NCI-H1092 (cell line): ENCODE results near the gene RNF167.

ENCODE experiments used
- DNase-seq: peaks from one replicate; lab custom pipeline; 2025; lab: John Stamatoyannopoulos, UW

RNF167 gene

GRCh38 chr17:4939796-4940554, at the start of gene RNF167, which contains the start of gene SLC25A11:
Gene RNF167, plus strand, starts transcription at chr17:4940268. Its CDS starts 642 bp downstream, at chr17:4940910.
Gene SLC25A11, minus strand, starts transcription at chr17:4940046. Its CDS starts 136 bp downstream, at chr17:4939910.
- peak; percentile 97 for DNase-seq

DNA sequence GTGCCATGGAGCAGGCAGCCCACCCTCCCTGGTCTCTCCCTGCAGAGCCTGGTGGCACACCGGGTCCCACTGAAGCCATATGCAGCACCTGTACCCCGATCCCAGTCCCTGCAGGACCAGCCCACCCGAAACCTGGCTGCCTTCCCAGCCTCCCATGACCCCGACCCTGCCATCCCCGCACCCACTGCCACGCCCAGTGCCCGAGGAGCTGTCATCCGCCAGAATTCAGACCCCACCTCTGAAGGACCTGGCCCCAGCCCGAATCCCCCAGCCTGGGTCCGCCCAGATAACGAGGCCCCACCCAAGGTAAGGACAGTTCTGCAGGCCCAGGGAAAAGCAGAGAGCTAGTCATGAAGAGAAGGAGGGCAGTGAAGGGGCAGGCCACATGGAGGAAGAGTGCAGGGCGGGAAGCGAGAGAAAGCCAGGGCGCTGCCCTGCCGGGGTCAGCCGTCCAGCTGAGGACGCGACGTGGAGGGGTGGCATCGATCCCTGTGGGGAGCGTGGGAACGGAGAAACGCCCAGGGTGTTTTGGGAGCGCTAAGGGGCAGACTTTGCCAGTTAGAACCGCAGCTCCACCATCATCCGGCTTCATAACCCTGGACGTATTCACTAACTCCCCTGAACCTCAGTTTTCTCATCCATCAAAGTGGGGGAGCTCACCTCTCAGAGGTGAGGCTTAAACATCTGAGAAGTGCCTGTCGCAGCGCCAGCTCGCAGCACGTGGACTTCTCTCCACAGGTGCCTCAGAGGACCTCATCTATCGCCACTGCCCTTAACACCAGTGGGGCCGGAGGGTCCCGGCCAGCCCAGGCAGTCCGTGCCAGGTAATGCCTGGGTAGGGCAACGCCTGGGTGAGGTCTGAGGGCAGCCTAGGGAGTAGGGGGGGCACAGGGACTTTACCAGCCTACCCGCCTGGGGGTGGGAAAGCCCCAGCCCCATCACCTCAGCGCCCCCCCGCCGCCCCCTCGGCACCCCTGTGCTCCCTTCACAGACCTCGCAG, 48.4 kb upstream of the RNF167 start:
- no peak for DNase-seq

DNA sequence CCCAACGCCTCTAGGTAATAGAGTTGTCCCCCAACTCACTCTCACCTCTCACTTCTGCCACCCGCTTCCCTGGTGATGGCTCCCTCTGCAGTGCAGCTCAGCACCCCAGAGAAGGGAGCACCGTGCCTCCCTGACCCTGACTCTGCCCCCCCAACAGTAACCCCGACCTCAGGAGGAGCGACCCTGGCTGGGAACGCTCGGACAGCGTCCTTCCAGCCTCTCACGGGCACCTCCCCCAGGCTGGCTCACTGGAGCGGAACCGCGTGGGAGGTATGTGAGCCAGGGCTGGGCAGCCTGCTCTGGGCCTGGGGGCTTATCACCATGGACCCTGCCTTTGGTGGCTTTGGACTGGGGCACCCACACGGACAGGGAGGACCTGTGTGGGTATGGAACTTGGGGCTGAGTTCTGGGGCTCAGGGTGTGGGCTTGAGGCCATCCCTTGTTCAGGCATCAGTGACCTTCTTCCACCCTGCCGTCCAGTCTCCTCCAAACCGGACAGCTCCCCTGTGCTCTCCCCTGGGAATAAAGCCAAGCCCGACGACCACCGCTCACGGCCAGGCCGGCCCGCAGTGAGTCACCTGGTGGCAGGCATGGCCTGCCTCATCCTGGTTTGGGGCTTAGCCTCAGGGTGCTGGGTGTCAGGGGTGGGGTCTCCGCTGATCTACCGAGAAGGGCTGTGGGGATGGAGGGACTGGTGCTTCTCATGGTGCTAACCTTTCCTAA, 47.4 kb upstream of the RNF167 start:
- DNase-seq, result no peak

DNA sequence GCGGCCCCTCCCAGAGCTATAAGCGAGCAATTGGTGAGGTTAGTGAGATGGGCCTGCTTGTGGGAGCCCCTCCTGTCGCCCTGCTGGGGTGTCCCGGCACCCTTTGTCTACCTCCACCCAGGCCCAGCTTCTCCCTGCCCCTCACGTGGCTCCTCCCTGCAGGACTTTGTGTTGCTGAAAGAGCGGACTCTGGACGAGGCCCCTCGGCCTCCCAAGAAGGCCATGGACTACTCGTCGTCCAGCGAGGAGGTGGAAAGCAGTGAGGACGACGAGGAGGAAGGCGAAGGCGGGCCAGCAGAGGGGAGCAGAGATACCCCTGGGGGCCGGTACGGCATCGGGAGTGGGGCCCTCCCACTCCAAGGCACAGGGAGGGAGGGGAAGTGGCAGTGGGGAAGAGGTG, 46.8 kb upstream of the RNF167 start:
- no peak for DNase-seq

DNA sequence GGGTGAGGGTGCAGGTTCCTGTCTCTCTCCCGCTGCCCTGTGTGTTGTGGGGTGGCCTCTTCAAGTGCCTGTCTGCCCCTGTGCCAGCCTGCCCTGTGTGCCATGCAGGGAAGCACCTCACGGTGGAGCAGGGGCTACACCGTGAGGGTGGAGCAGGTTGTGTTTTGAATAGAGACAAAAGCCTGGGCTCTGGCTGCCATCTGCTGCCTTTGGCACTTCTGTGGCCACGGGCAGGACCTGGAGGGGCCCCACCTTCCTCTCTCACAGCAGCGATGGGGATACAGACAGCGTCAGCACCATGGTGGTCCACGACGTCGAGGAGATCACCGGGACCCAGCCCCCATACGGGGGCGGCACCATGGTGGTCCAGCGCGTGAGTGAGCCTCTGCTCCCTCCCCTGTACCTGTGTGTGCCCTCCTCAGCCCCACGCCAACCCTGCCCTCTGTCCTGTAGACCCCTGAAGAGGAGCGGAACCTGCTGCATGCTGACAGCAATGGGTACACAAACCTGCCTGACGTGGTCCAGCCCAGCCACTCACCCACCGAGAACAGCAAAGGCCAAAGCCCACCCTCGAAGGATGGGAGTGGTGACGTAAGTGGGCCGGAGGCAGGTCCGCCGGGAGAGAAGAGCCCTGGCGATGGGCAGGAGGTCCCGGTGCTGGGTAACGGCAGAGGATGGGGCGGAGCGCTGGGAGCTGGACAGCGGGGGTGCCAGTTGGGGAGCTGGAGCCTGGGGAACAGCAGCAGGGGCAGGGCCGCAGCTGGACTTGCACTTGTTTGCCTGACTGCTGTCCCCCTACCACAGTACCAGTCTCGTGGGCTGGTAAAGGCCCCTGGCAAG, 46.1 kb upstream of the RNF167 start:
- no peak for DNase-seq

DNA sequence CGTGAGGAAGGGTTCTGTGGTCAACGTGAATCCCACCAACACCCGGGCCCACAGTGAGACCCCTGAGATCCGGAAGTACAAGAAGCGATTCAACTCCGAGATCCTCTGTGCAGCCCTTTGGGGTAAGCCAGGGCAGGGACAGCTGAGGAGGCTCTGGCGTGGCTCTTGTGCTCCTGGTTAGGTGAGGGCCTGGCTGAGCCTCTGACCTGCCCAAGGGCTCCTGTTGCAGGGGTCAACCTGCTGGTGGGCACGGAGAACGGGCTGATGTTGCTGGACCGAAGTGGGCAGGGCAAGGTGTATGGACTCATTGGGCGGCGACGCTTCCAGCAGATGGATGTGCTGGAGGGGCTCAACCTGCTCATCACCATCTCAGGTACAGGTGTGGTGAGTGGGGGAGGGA, 44.9 kb upstream of the RNF167 start:
- DNase-seq, result no peak

GRCh38 chr17:4895657-4896331, 44.3 kb upstream of the RNF167 start:
- DNase-seq, result no peak

DNA sequence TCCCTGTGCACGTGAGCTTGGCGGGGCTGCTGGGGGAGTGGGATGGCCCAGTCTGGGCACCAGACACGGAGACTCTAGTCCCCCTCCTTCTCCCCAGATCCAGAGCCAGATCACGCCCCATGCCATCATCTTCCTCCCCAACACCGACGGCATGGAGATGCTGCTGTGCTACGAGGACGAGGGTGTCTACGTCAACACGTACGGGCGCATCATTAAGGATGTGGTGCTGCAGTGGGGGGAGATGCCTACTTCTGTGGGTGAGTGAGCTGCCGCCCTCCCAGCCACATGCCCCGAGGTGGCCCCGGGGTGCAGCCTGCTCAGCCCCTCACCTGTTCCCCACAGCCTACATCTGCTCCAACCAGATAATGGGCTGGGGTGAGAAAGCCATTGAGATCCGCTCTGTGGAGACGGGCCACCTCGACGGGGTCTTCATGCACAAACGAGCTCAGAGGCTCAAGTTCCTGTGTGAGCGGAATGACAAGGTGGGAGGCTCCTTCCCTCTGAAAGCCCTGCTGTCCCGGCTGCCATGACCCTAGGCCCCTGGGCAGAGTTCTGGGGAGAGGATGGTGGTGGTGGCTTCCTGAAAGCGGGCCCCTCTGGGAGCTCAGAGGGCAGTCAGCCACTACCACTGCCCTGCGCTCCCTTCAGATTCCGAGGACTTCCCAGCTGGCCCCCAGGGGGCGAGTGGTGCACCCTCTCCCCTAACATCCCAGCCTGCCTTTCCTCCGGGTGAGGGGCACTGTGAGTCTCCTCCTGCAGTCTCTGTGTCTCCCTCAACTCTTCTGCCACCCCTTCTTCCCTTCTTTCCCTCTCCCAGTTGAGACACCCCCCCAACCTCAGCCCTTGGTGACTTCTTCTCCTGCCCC, 43.5 kb upstream of the RNF167 start:
- no peak for DNase-seq

GRCh38 chr17:4897198-4897687, 42.8 kb upstream of the RNF167 start:
- no peak for DNase-seq

GRCh38 chr17:4897785-4898184, 42.3 kb upstream of the RNF167 start:
- no peak for DNase-seq

- no peak for DNase-seq
Observed at GRCh38 chr17:4898351-4898750, 41.7 kb upstream of the RNF167 start.

- DNase-seq, result no peak
Observed at GRCh38 chr17:4898927-4899326, 41.1 kb upstream of the RNF167 start.

DNA sequence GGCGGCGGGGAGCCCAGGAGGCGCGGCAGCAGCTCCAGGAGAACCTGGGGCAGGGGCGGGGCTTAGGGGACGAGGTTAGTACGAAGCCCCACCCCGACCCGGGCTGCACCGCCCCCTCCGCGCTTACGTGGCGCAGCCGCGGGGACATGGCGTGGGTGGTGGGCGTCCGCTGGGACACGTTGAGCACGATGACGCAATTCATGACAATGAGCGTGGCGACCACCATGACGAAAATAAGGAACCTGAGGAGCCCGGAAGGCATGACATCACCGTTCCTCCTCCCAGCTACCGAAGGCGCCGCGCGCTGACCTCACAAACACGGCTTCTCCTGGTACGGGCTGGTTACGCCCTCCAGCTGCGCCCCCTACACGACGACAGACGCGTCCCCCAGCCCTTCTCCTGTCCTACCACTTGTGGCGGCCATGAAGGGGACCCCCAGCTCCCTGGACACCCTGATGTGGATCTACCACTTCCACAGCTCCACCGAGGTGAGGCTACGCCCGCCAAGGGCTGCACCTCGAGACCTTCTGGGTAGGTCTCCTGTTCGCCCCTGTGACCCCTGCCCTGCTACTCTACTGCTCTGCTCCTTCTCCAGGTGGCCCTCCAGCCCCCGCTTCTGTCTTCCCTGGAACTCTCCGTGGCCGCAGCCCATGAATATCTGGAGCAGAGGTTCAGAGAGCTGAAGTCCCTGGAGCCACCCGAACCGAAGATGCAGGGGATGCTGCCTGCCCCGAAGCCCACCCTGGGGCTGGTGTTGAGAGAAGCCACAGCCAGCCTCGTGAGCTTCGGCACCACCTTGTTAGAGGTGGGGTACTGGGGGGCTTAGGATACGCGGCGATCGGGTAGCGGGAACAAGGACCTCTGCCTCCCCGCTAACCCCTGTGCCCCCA, 40.5 kb upstream of the RNF167 start, which contains the start of gene C17orf107:
Gene C17orf107 (plus strand): TSS at position 196 of the 890 bp plus-strand sequence. CDS start 227 bp downstream, at position 423.
- no peak for DNase-seq

DNA sequence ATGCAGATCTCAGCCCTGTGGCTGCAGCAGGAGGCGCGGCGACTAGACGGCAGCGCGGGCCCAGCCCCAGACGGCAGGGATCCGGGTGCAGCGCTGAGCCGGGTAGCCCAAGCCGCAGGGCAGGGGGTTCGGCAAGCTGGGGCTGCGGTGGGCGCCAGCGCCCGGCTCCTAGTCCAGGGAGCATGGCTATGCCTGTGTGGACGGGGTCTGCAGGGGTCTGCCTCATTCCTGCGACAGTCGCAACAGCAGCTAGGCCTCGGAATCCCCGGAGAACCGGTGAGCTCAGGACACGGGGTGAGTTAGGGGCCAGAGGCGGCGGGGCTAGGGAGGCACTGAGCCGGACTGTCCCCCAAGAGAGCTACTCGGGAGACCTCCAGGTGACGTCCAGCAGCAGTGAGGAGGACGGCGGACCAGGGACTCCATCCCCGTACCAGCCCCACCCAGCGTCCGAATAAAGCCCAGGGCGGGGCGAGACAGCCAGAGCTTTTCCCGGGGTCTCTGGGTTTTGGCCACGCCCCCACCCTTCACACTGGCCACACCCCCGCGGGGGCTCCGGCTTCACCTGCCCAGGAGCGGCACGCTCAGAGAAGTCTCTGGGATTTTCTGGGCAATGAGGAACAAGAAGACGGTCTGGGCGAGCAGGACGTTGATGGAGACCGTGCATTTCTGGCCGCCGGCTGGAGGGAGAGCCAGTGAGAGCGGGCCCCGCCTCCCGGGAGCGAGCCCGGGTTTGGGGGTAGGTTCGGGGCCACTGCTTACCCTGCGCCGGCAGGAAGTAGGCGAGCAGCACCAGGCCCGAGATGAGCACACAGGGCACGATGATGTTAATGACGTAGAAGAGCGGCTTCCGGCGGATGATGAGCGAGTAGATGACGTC, 39.6 kb upstream of the RNF167 start:
- no peak for DNase-seq

- DNase-seq, result no peak
Observed at GRCh38 chr17:4901108-4901647, 38.9 kb upstream of the RNF167 start.

DNA sequence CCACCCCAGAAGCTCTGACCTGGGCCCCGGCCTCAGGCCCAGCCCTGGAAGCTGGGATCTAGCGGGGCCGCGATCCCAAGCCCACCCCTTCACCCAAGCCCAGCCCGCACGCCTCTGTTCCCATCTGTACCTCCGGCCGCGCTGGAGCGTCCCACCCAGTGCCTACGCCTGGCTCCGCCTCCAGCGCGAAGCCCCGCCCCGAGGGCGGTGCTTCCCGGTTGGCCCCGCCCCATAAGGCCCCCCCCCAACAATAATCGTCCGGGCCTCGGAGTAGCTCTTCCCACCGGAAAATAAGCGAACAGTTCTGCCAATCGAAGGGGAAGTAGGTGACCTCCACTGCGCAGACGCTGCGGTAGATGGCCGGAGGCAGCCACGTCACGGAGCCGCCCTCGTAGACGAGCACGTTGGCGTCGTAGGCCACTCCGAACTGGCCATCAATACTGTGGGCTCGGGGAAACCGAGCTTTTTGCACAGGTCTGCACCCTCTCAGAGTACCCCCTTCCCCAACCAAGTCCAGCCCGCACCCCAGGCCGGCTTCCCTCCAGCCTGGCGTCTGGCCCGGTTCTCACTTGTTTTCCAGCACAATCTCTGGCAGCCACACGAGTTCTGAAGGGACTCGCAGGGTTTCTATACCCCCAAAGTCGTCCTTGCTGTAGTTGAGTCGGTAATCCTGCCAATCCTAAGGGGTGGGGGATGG, 38.3 kb upstream of the RNF167 start:
- DNase-seq, result no peak
